Measurements from ENCODE around the gene PDZD2.
"Not testable (repeated sequence)": the region's sequence is repeated elsewhere in the genome, so short reads cannot be mapped to it uniquely, and the experiment has no call there.

GRCh38 chr5:31776294-31776693 is 137.4 kb downstream of the PDZD2 start:
- not testable (repeated sequence) for TF ChIP-seq CTCF, POLR2A (IDR thresholded peaks at IDR 0.05)

Data from testis (tissue), 2 donors.